PC-3 (cell line): ENCODE results near the gene CA5B.

Experiments
- EZH2 ChIP-seq: fragments of 300-600 bp; sonication (generic); IDR thresholded peaks from one replicate; pipeline ENCODE4 v1.6.1; 2017; ENCODE audit warnings: antibody characterized with exemption, mild to moderate bottlenecking, low read length; ENCODE audit not compliant: unreplicated experiment
- TF ChIP-seq, protein P1 (sequence below): fragments of 300-600 bp; sonication (generic); conservative IDR thresholded peaks from 2 replicates; pipeline ENCODE4 v1.5.1; 2017; ENCODE audit warnings: antibody characterized with exemption, low read depth, mild to moderate bottlenecking, low read length

GRCh38 chrX:15747626-15748173 is 9.6 kb downstream of the CA5B start:
- TF ChIP-seq, protein P1, sequence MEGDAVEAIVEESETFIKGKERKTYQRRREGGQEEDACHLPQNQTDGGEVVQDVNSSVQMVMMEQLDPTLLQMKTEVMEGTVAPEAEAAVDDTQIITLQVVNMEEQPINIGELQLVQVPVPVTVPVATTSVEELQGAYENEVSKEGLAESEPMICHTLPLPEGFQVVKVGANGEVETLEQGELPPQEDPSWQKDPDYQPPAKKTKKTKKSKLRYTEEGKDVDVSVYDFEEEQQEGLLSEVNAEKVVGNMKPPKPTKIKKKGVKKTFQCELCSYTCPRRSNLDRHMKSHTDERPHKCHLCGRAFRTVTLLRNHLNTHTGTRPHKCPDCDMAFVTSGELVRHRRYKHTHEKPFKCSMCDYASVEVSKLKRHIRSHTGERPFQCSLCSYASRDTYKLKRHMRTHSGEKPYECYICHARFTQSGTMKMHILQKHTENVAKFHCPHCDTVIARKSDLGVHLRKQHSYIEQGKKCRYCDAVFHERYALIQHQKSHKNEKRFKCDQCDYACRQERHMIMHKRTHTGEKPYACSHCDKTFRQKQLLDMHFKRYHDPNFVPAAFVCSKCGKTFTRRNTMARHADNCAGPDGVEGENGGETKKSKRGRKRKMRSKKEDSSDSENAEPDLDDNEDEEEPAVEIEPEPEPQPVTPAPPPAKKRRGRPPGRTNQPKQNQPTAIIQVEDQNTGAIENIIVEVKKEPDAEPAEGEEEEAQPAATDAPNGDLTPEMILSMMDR = no peak
- no peak for TF ChIP-seq EZH2
